GM12872 (cell line): ENCODE results near the gene MYO5A.

Experiments
- CTCF ChIP-seq: IDR thresholded peaks from 3 replicates; pipeline ENCODE4 v1.5.1; 2011; ENCODE audit warnings: low read depth, mild to moderate bottlenecking, low read length, moderate library complexity; ENCODE audit not compliant: insufficient read depth

MYO5A gene

GRCh38 chr15:52527196-52527910 lies 1.3 kb downstream of the MYO5A start:
- no peak for TF ChIP-seq CTCF

GRCh38 chr15:52524223-52525136 lies 4.2 kb downstream of the MYO5A start:
- TF ChIP-seq CTCF, result no peak

GRCh38 chr15:52523647-52524046 lies 5.0 kb downstream of the MYO5A start:
- no peak for TF ChIP-seq CTCF

GRCh38 chr15:52523192-52523591 lies 5.5 kb downstream of the MYO5A start:
- no peak for TF ChIP-seq CTCF

GRCh38 chr15:52521682-52522081 lies 7.0 kb downstream of the MYO5A start:
- TF ChIP-seq CTCF, result no peak

GRCh38 chr15:52520421-52520820 lies 8.3 kb downstream of the MYO5A start:
- TF ChIP-seq CTCF, result no peak

GRCh38 chr15:52518487-52519371 lies 10.0 kb downstream of the MYO5A start:
- no peak for TF ChIP-seq CTCF
